ENCODE data around the gene WDR88.
"Not testable (repeated sequence)": the region's sequence is repeated elsewhere in the genome, so short reads cannot be mapped to it uniquely, and the experiment has no call there.

Gene WDR88

DNA sequence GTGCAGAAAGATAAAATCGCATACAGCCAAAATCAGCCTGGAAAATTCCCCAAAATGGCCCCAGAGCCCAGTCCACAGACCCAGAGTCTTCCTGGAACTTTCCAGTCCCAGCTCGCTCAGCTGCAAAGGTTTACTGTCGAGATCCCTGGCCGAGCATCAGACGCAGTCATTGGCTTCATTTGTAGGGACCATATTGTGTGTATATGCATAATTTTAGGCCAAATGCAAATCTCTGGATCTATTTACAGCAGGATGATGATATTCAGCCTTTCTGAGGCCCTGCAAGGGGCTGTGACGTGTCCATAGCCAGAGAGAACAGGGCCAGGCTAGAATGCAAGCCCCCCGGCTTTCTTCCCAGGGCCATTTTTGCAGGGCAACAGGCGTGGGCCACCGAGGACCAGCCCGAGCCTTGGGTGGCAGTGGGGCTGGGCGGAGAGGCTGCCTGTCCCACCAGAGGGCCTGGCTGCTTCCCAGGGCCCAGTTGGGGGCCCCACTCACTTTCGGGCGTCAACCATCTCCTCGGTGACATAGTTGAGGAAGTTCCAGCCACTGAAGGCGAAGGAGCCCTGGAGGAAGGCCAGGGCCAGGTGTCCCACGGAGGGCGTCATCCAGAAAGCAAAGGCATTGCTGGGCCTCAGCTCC, 80.0 kb downstream of the WDR88 start:
- no peak for DNase-seq (ENCODE audit: low read depth)

- DNase-seq (ENCODE audit: low read depth): no peak
Measured at GRCh38 chr19:33212436-33213172, 80.7 kb downstream of the WDR88 start.

GRCh38 chr19:33214596-33214995, 82.7 kb downstream of the WDR88 start:
- DNase-seq (ENCODE audit: low read depth): no peak

DNA sequence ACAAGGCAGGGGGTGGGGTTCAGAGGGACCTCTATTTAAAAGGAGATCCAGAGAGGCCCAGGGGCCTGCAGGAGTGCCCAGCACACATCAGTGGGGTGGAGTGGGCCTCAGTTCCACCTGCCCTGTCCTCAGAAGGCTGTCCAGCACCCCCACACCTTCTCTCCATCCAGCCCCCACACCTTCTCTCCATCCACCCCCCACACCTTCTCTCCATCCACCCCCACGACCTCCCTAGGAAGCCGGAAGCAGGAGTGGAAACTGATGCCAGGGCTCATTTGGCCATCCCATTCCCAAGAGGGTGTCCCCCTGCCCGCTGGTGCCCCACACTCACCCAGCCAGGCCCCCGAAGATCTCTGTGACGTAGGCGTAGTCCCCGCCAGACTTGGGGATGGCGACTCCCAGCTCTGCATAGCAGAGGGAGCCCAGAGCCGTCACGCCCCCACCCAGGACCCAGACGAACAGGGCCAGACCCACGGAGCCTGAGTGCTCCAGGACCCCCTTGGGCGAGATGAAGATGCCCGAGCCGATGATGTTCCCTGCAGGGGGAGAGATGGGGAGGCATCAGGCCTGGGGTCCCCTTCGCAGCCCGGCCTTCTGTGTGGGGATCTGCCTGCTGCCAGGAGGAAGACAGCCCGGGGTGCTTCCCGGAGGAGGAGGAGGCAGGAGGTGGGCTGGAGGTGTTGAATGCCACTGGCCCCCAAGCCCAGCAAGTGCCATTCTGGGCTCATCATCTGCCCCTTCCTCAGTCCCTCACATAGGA, 83.7 kb downstream of the WDR88 start:
- no peak for DNase-seq (ENCODE audit: low read depth)

DNA sequence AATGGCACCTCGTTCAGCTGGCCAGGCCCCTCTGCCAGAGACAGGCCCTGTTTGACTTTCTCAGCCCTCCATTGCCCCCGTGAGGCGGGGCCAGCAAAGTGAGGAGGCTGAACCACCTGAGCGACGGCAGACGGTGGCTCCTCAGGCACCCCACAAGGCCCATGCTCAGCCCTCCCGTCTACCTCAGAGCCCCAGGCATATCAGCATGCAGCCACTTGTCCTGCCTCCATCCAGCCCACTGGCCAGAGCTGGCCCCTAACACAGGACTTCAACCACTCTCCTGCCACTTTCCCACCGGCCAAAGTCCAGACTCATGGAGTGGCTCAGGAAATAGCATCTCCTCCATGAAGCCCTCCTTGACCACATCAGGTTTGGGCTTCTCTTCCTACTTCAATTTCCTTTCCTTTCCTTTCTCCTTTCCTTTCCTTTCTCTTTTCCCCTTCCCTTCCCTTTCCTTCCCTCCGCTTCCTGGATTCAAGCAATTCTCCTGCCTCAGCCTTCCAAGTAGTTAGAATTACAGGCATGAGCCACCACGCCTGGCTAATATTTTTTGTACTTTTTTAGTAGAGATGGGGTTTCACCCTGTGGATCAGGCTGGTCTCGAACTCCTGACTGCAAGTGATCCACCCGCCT, 84.4 kb downstream of the WDR88 start:
- DNase-seq (ENCODE audit: low read depth): no peak

- no peak for DNase-seq (ENCODE audit: low read depth)
Measured at GRCh38 chr19:33217881-33218280, 86.0 kb downstream of the WDR88 start.

DNA sequence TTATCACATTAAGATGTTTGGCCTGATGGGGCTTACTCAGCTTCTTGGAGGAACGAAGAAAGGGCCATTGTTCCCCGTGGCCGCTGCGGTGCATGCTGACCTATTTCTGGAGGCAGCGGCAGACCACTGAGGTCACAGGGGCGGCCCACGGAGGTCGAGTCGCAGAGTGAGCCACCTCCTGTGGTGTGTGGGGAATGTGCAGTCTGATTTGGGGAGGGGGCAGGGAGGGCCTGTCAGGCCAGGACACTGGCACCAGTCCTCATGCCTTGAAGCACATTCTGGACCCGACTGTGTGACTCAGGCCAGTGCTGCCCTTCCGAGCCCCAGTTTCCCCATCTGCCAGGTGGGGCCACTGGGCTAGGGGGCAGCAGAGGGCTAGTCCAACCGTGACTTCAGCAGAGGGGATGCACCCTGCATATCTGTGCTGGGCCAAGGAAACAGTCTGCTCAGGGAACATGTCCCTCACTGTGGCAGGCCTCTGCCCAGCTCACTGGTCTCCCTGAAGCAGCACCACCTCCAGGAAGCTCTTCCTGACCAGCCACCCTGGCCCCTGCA, 87.4 kb downstream of the WDR88 start:
- no peak for DNase-seq (ENCODE audit: low read depth)

GRCh38 chr19:33220115-33220514, 88.2 kb downstream of the WDR88 start:
- DNase-seq (ENCODE audit: low read depth): no peak

GRCh38 chr19:33220735-33221134, 88.8 kb downstream of the WDR88 start:
- DNase-seq (ENCODE audit: low read depth): no peak

- DNase-seq (ENCODE audit: low read depth): no peak
Measured at GRCh38 chr19:33221638-33222037, 89.7 kb downstream of the WDR88 start.

DNA sequence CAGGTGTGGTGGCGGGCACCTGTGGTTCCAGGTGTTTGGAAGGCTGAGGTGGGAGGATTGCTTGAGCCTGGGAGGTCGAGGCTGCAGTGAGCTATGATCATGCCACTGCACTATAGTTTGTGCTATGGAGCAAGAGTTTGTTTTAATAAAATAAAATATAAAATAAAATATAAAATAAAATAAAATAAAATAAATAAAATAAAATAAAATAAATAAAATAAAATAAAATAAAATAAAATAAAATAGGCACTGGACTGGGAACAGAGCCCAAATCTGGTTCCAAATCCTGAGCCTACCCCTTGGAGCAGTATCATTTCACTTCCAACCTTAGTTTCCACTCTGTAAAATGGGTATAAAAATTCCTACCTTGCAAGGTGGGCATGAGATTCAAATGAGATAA, 90.3 kb downstream of the WDR88 start:
- DNase-seq (ENCODE audit: low read depth): not testable (repeated sequence)

DNA sequence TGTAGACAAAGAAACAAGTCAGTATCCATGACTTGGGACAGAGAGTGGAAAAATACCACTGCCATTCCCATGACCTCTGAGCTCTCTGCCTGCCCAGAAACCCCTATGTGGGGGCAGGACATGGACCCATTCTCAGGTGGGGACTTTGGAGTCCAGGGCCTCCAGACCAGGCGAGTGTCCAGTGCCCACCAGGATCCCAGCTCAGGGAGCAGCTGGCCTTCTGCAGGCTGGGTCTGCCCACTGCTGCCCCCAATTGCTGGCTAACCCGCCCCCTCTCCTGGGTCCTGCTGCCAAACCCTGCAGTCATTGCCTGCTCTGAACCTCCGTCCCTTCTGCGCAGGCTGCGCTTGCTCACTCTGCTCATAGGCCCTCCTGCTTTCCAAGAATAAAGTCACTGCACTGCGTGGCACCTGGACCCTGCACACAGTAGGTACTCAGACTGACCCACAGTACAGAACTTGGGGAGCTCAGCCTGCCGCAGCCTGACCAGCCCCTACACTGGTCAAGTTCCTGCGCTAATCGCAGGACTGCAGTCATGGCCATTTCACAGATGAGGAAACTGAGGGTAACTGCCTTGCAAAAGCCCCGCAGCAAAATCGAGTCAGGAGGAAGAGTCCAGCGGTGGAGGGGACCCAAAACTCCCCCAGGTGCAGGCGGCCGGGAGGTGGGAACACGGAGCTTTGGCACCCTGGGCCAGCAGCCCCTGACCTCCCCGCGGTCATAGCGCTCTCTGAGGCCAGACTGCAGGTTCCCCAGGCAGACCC, 93.0 kb downstream of the WDR88 start:
- no peak for DNase-seq (ENCODE audit: low read depth)
